ENCODE results near the gene NR3C1.

DNA sequence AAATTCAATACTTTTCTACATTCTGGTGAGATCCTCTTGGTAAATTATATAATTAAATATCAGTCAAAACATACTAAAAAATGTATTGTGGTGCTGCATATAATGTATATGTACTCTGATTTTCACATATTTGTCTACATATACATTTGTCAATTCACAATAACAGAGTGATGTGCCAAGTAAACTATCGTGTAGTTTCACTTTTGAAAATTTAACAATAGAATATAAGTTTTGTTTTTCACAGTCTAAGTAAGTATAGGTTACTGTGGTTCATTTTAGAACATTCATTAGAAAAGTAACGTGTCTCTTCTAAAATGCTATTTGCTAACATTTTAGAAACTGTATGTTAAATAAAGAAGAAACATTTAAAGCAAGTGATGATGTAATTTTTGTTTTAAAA lies 73.6 kb downstream of the NR3C1 start:
- TF ChIP-seq, protein P1, sequence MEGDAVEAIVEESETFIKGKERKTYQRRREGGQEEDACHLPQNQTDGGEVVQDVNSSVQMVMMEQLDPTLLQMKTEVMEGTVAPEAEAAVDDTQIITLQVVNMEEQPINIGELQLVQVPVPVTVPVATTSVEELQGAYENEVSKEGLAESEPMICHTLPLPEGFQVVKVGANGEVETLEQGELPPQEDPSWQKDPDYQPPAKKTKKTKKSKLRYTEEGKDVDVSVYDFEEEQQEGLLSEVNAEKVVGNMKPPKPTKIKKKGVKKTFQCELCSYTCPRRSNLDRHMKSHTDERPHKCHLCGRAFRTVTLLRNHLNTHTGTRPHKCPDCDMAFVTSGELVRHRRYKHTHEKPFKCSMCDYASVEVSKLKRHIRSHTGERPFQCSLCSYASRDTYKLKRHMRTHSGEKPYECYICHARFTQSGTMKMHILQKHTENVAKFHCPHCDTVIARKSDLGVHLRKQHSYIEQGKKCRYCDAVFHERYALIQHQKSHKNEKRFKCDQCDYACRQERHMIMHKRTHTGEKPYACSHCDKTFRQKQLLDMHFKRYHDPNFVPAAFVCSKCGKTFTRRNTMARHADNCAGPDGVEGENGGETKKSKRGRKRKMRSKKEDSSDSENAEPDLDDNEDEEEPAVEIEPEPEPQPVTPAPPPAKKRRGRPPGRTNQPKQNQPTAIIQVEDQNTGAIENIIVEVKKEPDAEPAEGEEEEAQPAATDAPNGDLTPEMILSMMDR (conservative IDR thresholded peaks at IDR 0.05 in 1 of 2, IDR thresholded peaks at IDR 0.05 in 1 of 2; ENCODE audit: extremely low read depth in 1 of 2, insufficient read depth in 1 of 2, low read depth in 1 of 2, low read length in 2 of 2): no peak
- no peak for TF ChIP-seq EZH2 (IDR thresholded peaks at IDR 0.05; ENCODE audit: borderline replicate concordance, low read length)
